Osteocyte (in vitro differentiated cells): ENCODE measurements around the gene SMC1B. TPM values are rescaled to one million over a fixed set of nuclear protein-coding genes. Genes with fewer than 3 reads are reported as not detected.

Experiments used
- DNase-seq: peaks from one replicate; pipeline ENCODE4 v3.0.0; 2021; ENCODE audit warnings: mixed read lengths; ENCODE audit not compliant: unreplicated experiment; ENCODE audit errors: extremely low spot score
- H3K27ac Mint-ChIP-seq: one replicate; pipeline ENCODE4 v1.8.0; 2021; ENCODE audit warnings: mild to moderate bottlenecking, mixed read lengths; ENCODE audit not compliant: unreplicated experiment
- H3K27me3 Mint-ChIP-seq: one replicate; pipeline ENCODE4 v1.8.0; 2021; ENCODE audit warnings: mixed read lengths; ENCODE audit not compliant: unreplicated experiment
- H3K36me3 Mint-ChIP-seq: one replicate; pipeline ENCODE4 v1.8.0; 2021; ENCODE audit warnings: mixed read lengths; ENCODE audit not compliant: unreplicated experiment
- H3K4me1 Mint-ChIP-seq: one replicate; pipeline ENCODE4 v1.8.0; 2021; ENCODE audit warnings: mixed read lengths; ENCODE audit not compliant: unreplicated experiment
- H3K4me3 Mint-ChIP-seq: one replicate; pipeline ENCODE4 v1.8.0; 2021; ENCODE audit warnings: mild to moderate bottlenecking, moderate library complexity, mixed read lengths; ENCODE audit not compliant: unreplicated experiment
- H3K9me3 Mint-ChIP-seq: one replicate; pipeline ENCODE4 v1.8.0; 2021; ENCODE audit warnings: mixed read lengths; ENCODE audit not compliant: unreplicated experiment
- total RNA-seq: library from RNA; stranded (reverse); gene quantifications from 2 replicates; pipeline ENCODE4 v1.2.1, GENCODE V29; 2021
- TF ChIP-seq, protein P1 (sequence below): fragments of 200-600 bp; sonication (generic); IDR thresholded peaks from 2 replicates; pipeline ENCODE4 v1.5.0; 2021; ENCODE audit warnings: antibody characterized with exemption, mild to moderate bottlenecking, moderate library complexity

SMC1B gene
- total RNA-seq, 1 donor from 2014 or later: not detected

- H3K27ac Mint-ChIP-seq: no peak overlapping the region
- TF ChIP-seq, protein P1, sequence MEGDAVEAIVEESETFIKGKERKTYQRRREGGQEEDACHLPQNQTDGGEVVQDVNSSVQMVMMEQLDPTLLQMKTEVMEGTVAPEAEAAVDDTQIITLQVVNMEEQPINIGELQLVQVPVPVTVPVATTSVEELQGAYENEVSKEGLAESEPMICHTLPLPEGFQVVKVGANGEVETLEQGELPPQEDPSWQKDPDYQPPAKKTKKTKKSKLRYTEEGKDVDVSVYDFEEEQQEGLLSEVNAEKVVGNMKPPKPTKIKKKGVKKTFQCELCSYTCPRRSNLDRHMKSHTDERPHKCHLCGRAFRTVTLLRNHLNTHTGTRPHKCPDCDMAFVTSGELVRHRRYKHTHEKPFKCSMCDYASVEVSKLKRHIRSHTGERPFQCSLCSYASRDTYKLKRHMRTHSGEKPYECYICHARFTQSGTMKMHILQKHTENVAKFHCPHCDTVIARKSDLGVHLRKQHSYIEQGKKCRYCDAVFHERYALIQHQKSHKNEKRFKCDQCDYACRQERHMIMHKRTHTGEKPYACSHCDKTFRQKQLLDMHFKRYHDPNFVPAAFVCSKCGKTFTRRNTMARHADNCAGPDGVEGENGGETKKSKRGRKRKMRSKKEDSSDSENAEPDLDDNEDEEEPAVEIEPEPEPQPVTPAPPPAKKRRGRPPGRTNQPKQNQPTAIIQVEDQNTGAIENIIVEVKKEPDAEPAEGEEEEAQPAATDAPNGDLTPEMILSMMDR: no peak
- H3K4me3 Mint-ChIP-seq: no peak overlapping the region
- H3K4me1 Mint-ChIP-seq: no peaks in the 10 kb centered on the region
- no peaks in the 10 kb centered on the region for H3K27me3 Mint-ChIP-seq
- H3K36me3 Mint-ChIP-seq: no peaks in the 10 kb centered on the region
- H3K9me3 Mint-ChIP-seq: no peaks in the 10 kb centered on the region
- no peak for DNase-seq
Observed at GRCh38 chr22:45420011-45420410, 6.6 kb upstream of the SMC1B start.

DNA sequence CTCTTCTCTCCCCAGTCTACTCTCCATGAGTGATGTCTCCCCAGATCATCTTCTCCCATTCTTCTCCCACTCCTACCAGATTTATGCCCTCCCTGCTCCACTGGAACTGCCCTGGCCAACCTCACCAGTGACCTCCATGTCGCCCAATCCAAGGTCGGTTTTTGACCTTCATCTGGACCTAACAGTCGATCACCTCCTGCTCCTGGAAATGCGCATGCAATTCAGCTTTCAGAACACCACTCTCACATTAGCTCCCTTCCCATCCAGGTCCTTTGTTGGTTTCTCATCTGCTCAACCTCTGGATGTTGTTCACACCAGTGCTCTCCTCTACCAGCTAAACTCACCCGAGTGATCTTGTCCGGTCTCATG is 5.4 kb upstream of the SMC1B start:
- TF ChIP-seq, protein P1: no peak
- Mint-ChIP-seq H3K36me3 (no peaks in the 10 kb centered on the region), H3K4me1 (peaks cover 4% of the 10 kb centered on the region), H3K4me3 (no peak overlapping the region), H3K27ac (no peak overlapping the region), H3K9me3 (no peaks in the 10 kb centered on the region), H3K27me3 (no peaks in the 10 kb centered on the region)
- DNase-seq: peak; percentile 60

DNA sequence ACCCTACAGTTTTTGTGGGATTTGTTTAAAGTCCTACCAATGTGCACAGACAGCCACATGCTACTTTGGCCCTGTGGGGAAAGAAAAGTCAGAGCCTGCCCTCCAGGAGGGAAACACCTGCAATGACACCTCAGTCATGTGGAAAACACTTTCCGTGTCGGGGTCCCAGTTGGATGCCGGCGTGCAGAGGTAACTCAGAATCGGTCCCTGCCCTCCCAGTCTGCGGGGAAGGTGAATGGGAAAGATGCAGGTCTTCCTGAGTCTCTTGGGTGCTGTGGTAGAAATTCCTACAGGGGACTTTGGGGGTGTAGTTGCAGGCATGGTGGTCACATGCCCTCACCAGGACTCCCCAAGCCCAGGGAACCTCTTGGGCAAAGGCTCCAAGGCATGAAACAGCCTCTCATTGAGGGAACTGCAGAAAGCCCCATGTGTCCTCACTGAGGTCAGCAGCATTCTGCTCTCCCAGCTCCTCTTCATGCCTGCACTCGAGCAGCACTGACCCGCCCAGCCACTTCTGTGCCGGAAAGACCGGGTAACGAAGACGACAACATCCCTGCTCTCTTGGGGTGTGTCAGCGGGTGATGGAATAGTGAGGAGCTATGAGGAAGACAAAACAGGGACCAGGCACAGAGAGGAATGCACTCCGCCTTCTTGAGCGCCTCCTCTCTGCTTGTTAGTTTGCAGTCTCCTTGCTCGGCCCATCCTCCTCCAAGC is 4.8 kb upstream of the SMC1B start:
- Mint-ChIP-seq H3K4me3 (no peak overlapping the region), H3K27me3 (no peaks in the 10 kb centered on the region), H3K9me3 (no peaks in the 10 kb centered on the region), H3K4me1 (peaks cover 8% of the 10 kb centered on the region), H3K27ac (no peak overlapping the region), H3K36me3 (no peaks in the 10 kb centered on the region)
- DNase-seq: peak; percentile 75
- TF ChIP-seq, protein P1: no peak

DNA sequence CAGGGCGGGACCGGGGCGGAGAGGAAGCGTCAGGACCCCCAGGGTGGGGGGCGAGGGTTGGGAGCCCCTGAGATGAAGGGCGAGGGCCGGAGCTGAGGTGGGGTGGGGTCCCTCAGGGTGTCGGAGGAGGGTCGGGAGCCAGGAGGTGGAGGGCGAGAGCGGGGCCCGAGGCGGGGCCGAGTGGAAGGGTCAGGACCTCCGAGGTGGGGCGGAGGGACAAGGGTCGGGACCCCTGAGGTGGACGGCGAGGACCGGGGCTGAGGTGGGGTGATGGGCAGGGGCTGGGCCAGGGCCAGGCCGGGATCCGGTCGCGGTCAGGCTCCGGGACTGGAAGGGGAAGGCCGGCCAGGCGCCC is 409 bp downstream of the SMC1B start:
- H3K27ac Mint-ChIP-seq: no peak overlapping the region

GRCh38 chr22:45407793-45408192 is 5.6 kb downstream of the SMC1B start:
- no peak overlapping the region for H3K27ac Mint-ChIP-seq
- no peak overlapping the region for H3K4me3 Mint-ChIP-seq
- DNase-seq: no peak
- H3K36me3 Mint-ChIP-seq: no peaks in the 10 kb centered on the region
- TF ChIP-seq, protein P1: no peak
- no peaks in the 10 kb centered on the region for H3K4me1 Mint-ChIP-seq
- no peaks in the 10 kb centered on the region for H3K9me3 Mint-ChIP-seq
- H3K27me3 Mint-ChIP-seq: peaks cover 33% of the 10 kb centered on the region

More for the DNA sequence above, 409 bp downstream of the SMC1B start:
- TF ChIP-seq, protein P1: no peak
- H3K9me3 Mint-ChIP-seq: no peaks in the 10 kb centered on the region
- H3K4me3 Mint-ChIP-seq: peak overlapping the region; percentile 61
- peaks cover 7% of the 10 kb centered on the region for H3K27me3 Mint-ChIP-seq
- H3K4me1 Mint-ChIP-seq: peaks cover 8% of the 10 kb centered on the region
- DNase-seq: no peak
- H3K36me3 Mint-ChIP-seq: no peaks in the 10 kb centered on the region
